Activated CD4-positive, alpha-beta T cell treated with anti-CD3 and anti-CD28 coated beads, Interleukin-10, Interleukin-2, amounts not matched to agents 100 ng/mL and 50 ng/mL, durations not matched to agents 16 hours and 8 hours (primary cell): ENCODE measurements around the gene KCNIP1.

Experiments
- DNase-seq: peaks from one replicate; pipeline ENCODE4 v3.0.0-alpha.2; 2020

KCNIP1 gene

DNA sequence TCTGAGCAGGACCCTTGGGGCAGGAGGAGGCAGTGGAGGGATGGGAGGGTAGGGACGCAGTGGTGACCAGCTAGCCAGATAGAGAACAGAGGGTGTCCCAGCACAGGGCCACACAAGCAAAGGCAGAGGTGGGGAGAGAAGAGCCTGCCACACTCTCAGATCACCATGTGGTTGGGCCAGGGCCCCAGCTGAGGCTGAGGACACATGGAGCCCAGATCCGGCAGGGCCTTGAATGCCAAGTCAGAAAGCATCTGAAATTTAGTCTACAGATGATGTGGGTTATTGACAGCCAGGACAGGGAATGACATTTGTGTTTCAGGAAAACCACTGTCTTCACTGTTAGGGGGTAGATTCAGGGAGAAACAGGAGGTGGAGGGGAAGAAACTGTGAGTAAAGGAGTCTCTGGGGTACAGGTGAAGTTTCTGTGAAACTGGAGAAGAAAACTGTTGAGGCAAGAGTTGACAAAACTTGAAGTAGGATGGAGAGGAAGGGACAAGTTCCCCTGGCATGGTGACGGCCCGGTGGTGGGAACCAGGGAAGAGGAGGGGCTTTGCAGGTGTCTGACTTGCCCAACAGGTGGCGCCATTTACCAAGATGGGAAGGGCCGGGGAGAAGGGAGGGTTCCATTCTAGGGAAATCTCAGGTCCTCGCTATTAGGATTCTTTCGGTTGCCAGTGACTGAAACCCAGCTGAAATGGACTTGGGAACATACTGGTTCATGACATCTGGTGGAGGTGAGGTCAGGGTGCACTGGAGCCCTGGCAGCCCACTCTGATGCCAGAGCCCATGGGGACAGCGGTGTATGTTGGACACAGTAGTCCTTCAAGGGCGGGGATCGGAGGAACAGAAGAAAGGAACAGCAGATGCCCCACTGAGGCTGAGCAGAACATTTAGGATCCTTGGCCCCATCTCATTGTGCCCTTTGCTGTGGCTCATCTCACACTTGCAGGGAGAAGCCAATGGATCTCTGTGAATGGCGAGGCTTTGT lies 100.1 kb downstream of the KCNIP1 start:
- peak; percentile 64 for DNase-seq

DNA sequence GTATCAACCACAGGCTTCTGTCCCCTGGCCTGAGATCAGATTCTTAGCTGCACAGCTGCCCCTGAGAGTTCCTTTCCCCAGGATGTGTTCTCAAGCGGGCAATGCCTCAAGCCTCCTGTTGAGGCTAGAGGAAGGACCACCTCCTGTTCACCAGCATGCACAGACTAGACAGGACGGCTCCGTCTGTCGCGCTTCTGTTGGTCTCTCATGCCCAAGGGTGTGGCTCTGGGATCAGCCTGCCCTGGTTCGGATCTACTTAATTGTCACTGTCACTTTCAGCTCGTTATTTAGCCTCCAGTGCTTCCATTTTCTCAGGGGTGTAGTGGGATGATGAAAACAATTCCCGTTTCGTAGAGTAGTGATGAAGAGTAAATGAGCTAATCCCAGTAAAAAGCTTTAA lies 103.1 kb downstream of the KCNIP1 start:
- no peak for DNase-seq

GRCh38 chr5:170611449-170612090 lies 107.8 kb downstream of the KCNIP1 start:
- no peak for DNase-seq

GRCh38 chr5:170612256-170612678 lies 108.4 kb downstream of the KCNIP1 start:
- DNase-seq: no peak

- DNase-seq: no peak
These were observed 110.3 kb downstream of the KCNIP1 start for GRCh38 chr5:170614065-170614490.

DNA sequence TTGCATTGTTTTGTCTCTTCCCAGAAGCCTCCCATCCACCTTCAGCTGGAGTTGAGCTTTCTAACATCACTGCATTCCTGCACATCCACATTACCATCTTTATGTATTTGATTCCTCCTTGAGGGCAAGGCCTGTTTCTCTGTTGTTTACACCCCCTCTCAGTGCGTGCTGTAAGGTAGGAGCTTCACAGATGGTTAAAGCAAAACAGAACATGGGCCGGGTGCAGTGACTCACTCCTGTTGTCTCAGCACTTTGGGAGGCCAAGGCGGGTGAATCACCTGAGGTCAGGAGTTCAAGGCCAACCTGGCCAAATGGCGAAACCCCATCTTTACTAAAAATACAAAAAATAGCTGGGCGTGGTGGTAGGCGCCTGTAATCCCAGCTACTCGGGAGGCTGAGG lies 110.9 kb downstream of the KCNIP1 start:
- no peak for DNase-seq

DNA sequence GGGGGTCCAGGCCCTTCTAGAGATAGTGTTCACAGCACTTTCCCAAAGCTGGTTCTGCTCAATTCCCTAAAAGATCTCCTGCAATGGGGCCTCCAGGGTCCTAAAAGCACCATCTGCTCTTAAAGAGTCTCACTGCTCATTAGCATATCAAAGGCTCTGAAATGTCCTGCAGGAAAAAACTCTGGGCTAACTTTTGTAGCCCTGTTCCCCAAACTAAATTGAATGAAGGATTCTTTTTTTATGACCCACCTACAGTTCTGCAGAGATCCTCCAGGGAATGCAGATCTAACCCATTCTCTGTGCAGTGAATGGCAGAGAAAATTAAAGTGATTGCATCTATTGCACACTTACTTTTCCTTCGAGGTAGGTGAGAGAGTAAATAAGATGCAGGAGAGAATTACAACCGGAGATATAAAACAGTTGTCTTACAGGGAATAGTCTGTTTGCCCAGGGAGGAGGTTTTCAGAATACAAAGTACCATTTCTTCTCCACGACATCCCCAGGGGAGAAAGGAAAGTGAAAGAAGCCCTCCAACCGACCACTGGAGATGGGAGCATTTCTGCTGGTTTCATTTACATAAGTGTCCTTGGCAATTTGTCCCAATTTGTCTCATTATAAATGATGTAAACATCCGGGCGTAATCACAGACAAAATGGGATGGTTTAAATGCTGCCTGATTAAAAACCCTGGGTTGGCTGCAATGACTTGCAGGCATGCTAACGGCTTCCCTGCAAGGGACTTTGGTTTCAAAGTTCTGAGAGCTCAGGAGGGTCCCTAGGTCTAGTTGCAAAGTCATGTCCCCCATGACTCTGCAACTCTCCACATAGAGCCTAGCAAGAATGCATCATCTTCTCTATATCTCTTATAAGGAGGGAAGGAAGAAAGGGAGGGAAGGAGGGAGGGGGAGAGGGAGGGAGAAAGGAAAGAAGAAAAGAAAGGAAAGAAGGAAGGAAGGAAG lies 114.0 kb downstream of the KCNIP1 start:
- no peak for DNase-seq

DNA sequence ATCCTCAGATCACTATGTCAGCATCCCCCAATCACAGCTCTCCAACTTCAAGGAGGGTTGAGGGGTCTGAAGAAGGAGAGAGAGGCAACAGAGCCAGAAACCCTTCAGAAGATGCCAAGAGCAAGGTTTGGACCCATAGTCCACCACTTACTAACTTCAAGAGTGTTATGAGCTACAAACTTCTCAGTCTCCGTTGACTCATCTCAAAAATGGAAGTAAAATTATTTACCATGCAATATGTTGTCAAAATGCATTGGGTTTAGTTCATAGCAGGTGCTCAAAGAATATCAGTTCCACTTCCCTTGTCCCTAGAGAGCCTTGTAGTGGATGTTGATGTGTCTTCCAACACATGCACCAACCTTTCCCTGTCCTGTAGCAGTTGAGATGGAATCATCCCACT lies 116.0 kb downstream of the KCNIP1 start:
- DNase-seq: peak; percentile 22

GRCh38 chr5:170622933-170623332 lies 119.1 kb downstream of the KCNIP1 start:
- no peak for DNase-seq

DNA sequence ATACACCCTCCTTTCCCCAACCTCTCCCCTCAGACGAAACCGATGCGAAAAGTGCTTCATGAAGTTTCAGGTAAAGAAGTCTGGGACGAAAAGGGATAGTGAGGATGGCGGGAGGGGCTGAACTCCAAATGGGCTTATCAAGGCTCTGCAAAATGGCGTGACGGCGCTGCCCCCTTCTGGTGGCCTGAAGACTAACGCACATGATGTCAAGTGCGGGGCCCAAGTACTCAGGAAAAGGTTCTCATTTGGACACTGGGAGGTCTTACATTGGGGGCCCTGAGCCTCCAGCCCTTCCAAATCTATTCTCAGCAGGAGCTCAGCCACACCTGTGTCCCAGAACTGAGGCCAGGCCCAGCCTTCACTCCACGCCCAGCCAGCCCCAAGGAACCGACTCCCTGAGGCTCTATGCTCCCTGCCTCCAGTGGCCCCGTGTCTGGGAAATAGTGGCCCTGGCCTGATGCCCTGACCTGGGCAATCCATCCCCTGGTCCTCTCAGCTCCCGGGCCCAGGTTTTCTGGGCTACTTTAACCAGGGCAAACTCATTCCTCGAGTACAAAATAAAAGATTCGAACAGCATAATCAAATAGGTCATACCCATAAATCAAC lies 119.9 kb downstream of the KCNIP1 start:
- peak; percentile 55 for DNase-seq

DNA sequence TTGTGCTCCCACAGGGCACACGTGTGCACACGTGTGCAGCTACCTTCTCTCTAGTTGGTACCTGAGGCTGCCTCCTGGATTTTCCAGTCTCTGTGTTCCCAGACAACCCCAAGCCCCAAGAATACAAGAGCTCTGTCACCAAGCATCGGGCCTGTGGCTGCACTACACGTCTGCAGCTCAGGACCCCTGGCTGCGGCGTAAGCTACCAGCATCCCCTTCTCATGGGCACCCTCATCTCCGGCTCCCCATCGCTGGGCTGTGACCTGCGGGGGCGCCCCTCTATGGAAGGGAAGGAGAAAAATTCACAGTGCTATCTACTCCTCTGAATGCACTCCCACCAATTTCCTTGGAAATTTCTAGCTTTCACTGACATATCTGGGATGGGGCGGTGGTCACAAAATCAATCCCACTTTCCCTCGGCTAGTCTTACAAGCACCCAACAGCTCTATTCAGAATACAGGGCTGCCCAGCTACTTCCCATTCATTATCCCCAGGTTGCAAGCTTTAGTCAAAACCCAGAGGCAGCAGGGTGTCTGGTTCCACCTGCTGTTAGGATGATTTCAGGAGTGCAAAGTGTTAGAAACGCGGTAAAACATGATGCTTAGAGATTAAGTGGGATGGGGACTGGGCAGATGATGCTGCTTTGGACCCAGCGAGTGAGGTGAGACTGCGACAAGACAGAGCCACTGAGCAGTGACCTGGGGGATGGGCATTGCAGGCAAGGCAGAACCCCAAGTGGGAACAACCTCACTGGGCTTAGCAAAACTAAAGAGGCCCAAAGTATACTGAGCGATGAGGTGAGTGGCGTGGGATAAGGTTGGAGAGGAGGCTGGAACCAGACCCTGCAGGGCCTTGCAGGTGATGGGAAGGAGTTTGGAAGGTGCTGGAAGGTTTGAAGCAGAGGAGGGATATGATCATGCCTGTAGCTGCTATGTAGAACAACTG lies 121.7 kb downstream of the KCNIP1 start:
- no peak for DNase-seq

- DNase-seq: no peak
These were observed 122.8 kb downstream of the KCNIP1 start for GRCh38 chr5:170626507-170627150.

GRCh38 chr5:170627271-170627670 lies 123.5 kb downstream of the KCNIP1 start:
- DNase-seq: no peak

DNA sequence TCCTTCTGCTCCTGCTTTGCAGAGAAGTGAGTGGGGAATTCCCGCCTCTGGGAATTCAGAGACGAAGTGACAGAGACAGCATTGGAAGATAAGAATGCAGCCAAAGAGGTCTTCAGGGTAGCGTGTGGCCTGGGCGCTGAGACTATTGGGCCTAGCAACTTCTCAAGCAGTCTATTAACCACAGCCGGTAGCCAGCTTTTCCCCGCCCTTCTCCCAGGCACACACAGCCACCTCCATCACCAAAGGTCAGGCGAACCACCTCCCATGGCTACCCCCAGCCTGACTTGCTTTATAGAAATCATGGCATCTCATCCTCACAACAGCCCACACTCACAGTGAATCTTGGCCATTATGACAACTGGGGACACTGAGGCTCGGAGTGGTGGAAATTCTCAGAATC lies 124.2 kb downstream of the KCNIP1 start:
- no peak for DNase-seq

- DNase-seq: no peak
These were observed 125.1 kb downstream of the KCNIP1 start for GRCh38 chr5:170628691-170629565.

- no peak for DNase-seq
These were observed 125.9 kb downstream of the KCNIP1 start for GRCh38 chr5:170629566-170630175.

GRCh38 chr5:170630226-170630625 lies 126.4 kb downstream of the KCNIP1 start:
- no peak for DNase-seq

- DNase-seq: no peak
These were observed 126.9 kb downstream of the KCNIP1 start for GRCh38 chr5:170630711-170631141.
